Astrocyte (in vitro differentiated cells and primary cell): Measurements from ENCODE around the gene ZMPSTE24. TPM values are rescaled to one million over a fixed set of nuclear protein-coding genes. Genes with fewer than 3 reads are reported as not detected.

Experiments
- DNase-seq: peaks from one replicate; pipeline ENCODE4 v3.0.0-alpha.2; 2010; ENCODE audit warnings: low read depth
- FAIRE-seq: peaks from 2 replicates; lab custom pipeline; 2011; peaks lifted over from hg19 to GRCh38; lab: Jason Lieb, UNC
- H2AFZ ChIP-seq: 2 replicates; pipeline ENCODE4 v1.6.0; 2012; ENCODE audit warnings: low read depth, low read length, inconsistent platforms
- H3K27ac ChIP-seq: 2 replicates; pipeline ENCODE4 v1.5.1; 2011; ENCODE audit warnings: low read depth, low read length, inconsistent platforms
- H3K27me3 ChIP-seq: 2 replicates; pipeline ENCODE4 v1.6.0; 2011; ENCODE audit warnings: low read length, inconsistent platforms; ENCODE audit not compliant: insufficient read depth
- H3K36me3 ChIP-seq: 2 replicates; pipeline ENCODE4 v1.5.1; 2011; ENCODE audit warnings: low read length, inconsistent platforms; ENCODE audit not compliant: insufficient read depth
- H3K4me1 ChIP-seq: 2 replicates; pipeline ENCODE4 v1.5.1; 2011; ENCODE audit warnings: low read length, inconsistent platforms; ENCODE audit not compliant: insufficient read depth
- H3K4me2 ChIP-seq: 2 replicates; pipeline ENCODE4 v1.6.0; 2012; ENCODE audit warnings: low read length, inconsistent platforms
- H3K4me3 ChIP-seq: 2 replicates; pipeline ENCODE4 v1.5.1; 2011; ENCODE audit warnings: low read depth, mild to moderate bottlenecking, low read length, inconsistent platforms; ENCODE audit not compliant: insufficient read depth
- H3K79me2 ChIP-seq: 2 replicates; pipeline ENCODE4 v1.6.0; 2012; ENCODE audit warnings: mild to moderate bottlenecking, low read length, inconsistent platforms; ENCODE audit not compliant: insufficient read depth
- H3K9ac ChIP-seq: 2 replicates; pipeline ENCODE4 v1.6.0; 2012; ENCODE audit warnings: mild to moderate bottlenecking, low read length, inconsistent platforms
- H3K9me3 ChIP-seq: 2 replicates; pipeline ENCODE4 v1.5.1; 2012; ENCODE audit warnings: low read depth, mild to moderate bottlenecking, low read length, inconsistent platforms; ENCODE audit not compliant: insufficient read depth
- H4K20me1 ChIP-seq: 2 replicates; pipeline ENCODE4 v1.6.0; 2012; ENCODE audit warnings: low read length, inconsistent platforms; ENCODE audit not compliant: insufficient read depth
- H3K27ac Mint-ChIP-seq: one replicate; pipeline ENCODE4 v1.8.0; 2021; ENCODE audit warnings: mild to moderate bottlenecking, mixed read lengths; ENCODE audit not compliant: unreplicated experiment
- H3K27me3 Mint-ChIP-seq: one replicate; pipeline ENCODE4 v1.8.0; 2021; ENCODE audit warnings: low read depth, mixed read lengths; ENCODE audit not compliant: unreplicated experiment
- H3K36me3 Mint-ChIP-seq: one replicate; pipeline ENCODE4 v1.8.0; 2021; ENCODE audit warnings: low read depth, mixed read lengths; ENCODE audit not compliant: unreplicated experiment
- H3K4me1 Mint-ChIP-seq: one replicate; pipeline ENCODE4 v1.8.0; 2021; ENCODE audit warnings: low read depth, mixed read lengths; ENCODE audit not compliant: unreplicated experiment
- H3K4me3 Mint-ChIP-seq: one replicate; pipeline ENCODE4 v1.8.0; 2021; ENCODE audit warnings: mild to moderate bottlenecking, moderate library complexity, mixed read lengths; ENCODE audit not compliant: unreplicated experiment
- H3K9me3 Mint-ChIP-seq: one replicate; pipeline ENCODE4 v1.8.0; 2021; ENCODE audit warnings: mild to moderate bottlenecking, mixed read lengths; ENCODE audit not compliant: unreplicated experiment
- CTCF ChIP-seq: IDR thresholded peaks from 2 replicates; pipeline ENCODE4 v1.5.1; 2011; ENCODE audit warnings: low read depth, mild to moderate bottlenecking, inconsistent platforms, low read length, moderate library complexity; ENCODE audit not compliant: insufficient read depth
- EZH2 ChIP-seq: IDR thresholded peaks from 2 replicates; pipeline ENCODE4 v1.6.1; 2012; ENCODE audit warnings: mild to moderate bottlenecking, low read length, inconsistent platforms; ENCODE audit not compliant: insufficient read depth
- total RNA-seq: library from RNA; stranded (reverse); gene quantifications from 2 replicates; pipeline ENCODE4 v1.2.1, GENCODE V29; 2021

The ZMPSTE24 gene
- total RNA-seq, 1 donor from 2014 or later = 62.4 TPM

DNA sequence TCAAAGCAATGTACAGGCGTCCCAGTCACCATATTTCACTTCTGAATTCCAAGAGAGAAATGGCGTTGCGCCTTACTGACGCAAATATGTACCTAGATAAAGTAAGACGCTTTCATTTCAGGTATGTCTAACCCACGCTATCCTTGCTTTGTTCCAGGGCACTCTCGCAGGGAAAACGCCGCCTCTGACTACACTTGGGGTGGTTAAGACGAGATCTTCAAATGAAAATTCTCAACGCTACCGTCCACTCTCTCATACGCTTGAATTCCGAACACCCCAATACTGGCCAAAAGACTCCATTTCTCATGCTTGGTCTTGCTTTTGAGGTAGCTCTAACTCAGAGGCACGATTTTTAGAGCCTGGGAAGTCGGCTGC is 736 bp upstream of the ZMPSTE24 start:
- H3K9me3 Mint-ChIP-seq = no peaks in the 10 kb centered on the region
- peaks cover 16% of the 10 kb centered on the region for H3K36me3 ChIP-seq

DNA sequence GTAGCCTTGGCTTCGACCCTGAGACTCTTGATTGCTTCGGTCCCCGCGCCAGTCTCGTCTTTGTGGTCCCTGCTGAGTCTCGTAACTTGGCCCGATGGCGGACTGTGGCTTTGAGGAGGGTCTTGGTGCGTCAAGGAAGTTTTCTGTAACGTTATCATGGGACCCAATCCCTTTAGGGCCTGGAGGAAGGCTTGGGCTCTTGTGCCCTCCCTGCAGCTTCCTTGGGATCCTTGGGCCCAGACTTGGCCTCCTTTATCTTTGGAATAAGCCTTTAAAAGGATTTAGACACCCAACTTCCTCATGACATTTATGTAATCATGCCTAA is 371 bp downstream of the ZMPSTE24 start:
- H3K4me1 Mint-ChIP-seq = peaks cover 16% of the 10 kb centered on the region
- no peaks in the 10 kb centered on the region for H3K27me3 Mint-ChIP-seq
- no peaks in the 10 kb centered on the region for H3K9me3 Mint-ChIP-seq
- Histone ChIP-seq H3K4me2 (peak overlapping the region; percentile 87), H2AFZ (peak overlapping the region; percentile 97), H3K9me3 (no peaks in the 10 kb centered on the region), H3K27me3 (no peaks in the 10 kb centered on the region), H3K4me3 (peak overlapping the region; percentile 94), H3K4me1 (peaks cover 10% of the 10 kb centered on the region), H4K20me1 (peaks cover 13% of the 10 kb centered on the region), H3K9ac (peak overlapping the region; percentile 97), H3K36me3 (peaks cover 26% of the 10 kb centered on the region), H3K79me2 (peaks cover 71% of the 10 kb centered on the region), H3K27ac (peak overlapping the region; percentile 83)
- no peak for FAIRE-seq
- peak overlapping the region; percentile 99 for H3K4me3 Mint-ChIP-seq
- H3K27ac Mint-ChIP-seq = peak overlapping the region; percentile 100
- peaks cover 11% of the 10 kb centered on the region for H3K36me3 Mint-ChIP-seq
- TF ChIP-seq CTCF (no peak), EZH2 (no peak)
- peak; percentile 42 for DNase-seq

More for the DNA sequence above, 736 bp upstream of the ZMPSTE24 start:
- H3K4me3 Mint-ChIP-seq = peak overlapping the region; percentile 99
- H2AFZ ChIP-seq = peak overlapping the region; percentile 80
- H3K36me3 Mint-ChIP-seq = peaks cover 11% of the 10 kb centered on the region
- H3K4me3 ChIP-seq = peak overlapping the region; percentile 94
- no peak for TF ChIP-seq CTCF
- no peak for TF ChIP-seq EZH2
- H3K9ac ChIP-seq = peak overlapping the region; percentile 97
- H3K27ac Mint-ChIP-seq = peak overlapping the region; percentile 100
- peaks cover 16% of the 10 kb centered on the region for H3K4me1 Mint-ChIP-seq
- H3K27ac ChIP-seq = peak overlapping the region; percentile 96
- H3K4me1 ChIP-seq = peaks cover 10% of the 10 kb centered on the region
- FAIRE-seq = no peak
- no peaks in the 10 kb centered on the region for H3K27me3 ChIP-seq
- H3K79me2 ChIP-seq = peaks cover 61% of the 10 kb centered on the region
- no peaks in the 10 kb centered on the region for H3K9me3 ChIP-seq
- no peaks in the 10 kb centered on the region for H3K27me3 Mint-ChIP-seq
- H4K20me1 ChIP-seq = peaks cover 5% of the 10 kb centered on the region
- H3K4me2 ChIP-seq = peak overlapping the region; percentile 87
- peak; percentile 62 for DNase-seq

DNA sequence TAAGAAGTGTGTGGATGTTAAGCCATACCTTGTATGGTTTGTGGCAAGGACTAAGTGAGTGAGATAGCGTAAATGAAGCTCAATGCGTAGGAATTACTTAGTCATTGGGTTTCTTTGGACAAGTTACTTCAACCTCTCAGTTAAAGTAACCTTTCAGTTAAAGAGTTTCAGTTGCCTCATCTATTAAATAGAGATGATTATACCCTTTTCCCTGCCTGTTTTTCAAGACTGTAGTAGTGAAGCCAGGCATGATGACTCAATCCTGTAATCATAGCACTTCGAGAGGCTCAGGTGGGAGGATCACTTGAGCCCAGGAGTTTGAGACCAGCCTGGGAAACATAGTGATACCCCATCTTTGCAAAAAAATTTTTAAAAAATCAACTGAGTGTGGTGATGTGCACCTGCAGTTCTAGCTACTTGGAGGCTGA is 6.3 kb downstream of the ZMPSTE24 start:
- no peak overlapping the region for H3K9ac ChIP-seq
- H3K4me3 Mint-ChIP-seq = no peak overlapping the region
- TF ChIP-seq CTCF (no peak), EZH2 (no peak)
- no peaks in the 10 kb centered on the region for H3K27me3 Mint-ChIP-seq
- H3K9me3 ChIP-seq = no peaks in the 10 kb centered on the region
- no peak overlapping the region for H3K4me2 ChIP-seq
- peaks cover 41% of the 10 kb centered on the region for H3K36me3 ChIP-seq
- H3K4me3 ChIP-seq = no peak overlapping the region
- no peak overlapping the region for H3K27ac ChIP-seq
- H2AFZ ChIP-seq = no peak overlapping the region
- H3K79me2 ChIP-seq = peaks cover 58% of the 10 kb centered on the region
- H3K36me3 Mint-ChIP-seq = peaks cover 11% of the 10 kb centered on the region
- peaks cover 22% of the 10 kb centered on the region for H3K4me1 ChIP-seq
- peaks cover 13% of the 10 kb centered on the region for H4K20me1 ChIP-seq
- no peaks in the 10 kb centered on the region for H3K9me3 Mint-ChIP-seq
- no peak overlapping the region for H3K27ac Mint-ChIP-seq
- DNase-seq (peak; percentile 39), FAIRE-seq (no peak)
- no peaks in the 10 kb centered on the region for H3K27me3 ChIP-seq
- H3K4me1 Mint-ChIP-seq = peaks cover 12% of the 10 kb centered on the region
